Measurements from ENCODE around the gene CNDP2. TPM values are rescaled to one million over a fixed set of nuclear protein-coding genes. Genes with fewer than 3 reads are reported as not detected.

Gene CNDP2
- total RNA-seq, 1 donor: 38.4 TPM

DNA sequence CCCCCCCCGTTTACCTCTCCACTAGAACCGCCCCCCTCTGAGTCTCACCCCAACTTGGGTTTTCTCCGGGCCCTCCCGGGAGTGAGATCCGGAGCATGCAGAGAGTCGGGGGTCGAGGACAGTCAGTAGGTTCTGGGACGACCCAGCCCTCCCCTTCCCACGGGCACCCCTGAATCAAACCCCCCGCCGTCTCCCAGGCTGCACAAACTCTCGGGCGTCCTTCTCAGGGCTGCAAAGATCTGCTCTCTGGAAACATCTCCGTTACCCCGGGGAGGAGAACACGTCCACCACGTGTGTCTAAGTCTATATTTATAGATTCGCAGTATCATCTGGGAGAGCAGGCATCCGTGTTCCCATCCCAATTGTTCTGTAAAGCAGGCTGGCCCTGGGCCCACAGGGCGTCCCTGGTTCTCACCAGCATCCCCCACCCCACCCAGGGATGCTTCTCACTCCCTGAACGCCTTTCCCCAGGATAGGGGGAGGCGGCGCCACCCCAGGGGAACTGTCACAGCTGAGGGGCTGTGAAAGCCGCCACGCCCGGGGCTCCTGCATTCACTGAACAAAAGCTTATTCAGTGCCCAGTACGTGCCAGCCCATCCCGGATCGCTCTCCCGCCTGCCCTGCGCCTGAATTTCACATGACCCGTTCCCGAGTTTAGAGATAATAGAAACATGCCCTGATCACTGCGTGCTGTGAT, 38.3 kb upstream of the CNDP2 start:
- DNase-seq (ENCODE audit: low read depth): no peak

GRCh38 chr18:74459889-74460288, 36.3 kb upstream of the CNDP2 start:
- TF ChIP-seq, protein P1, sequence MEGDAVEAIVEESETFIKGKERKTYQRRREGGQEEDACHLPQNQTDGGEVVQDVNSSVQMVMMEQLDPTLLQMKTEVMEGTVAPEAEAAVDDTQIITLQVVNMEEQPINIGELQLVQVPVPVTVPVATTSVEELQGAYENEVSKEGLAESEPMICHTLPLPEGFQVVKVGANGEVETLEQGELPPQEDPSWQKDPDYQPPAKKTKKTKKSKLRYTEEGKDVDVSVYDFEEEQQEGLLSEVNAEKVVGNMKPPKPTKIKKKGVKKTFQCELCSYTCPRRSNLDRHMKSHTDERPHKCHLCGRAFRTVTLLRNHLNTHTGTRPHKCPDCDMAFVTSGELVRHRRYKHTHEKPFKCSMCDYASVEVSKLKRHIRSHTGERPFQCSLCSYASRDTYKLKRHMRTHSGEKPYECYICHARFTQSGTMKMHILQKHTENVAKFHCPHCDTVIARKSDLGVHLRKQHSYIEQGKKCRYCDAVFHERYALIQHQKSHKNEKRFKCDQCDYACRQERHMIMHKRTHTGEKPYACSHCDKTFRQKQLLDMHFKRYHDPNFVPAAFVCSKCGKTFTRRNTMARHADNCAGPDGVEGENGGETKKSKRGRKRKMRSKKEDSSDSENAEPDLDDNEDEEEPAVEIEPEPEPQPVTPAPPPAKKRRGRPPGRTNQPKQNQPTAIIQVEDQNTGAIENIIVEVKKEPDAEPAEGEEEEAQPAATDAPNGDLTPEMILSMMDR (IDR thresholded peaks at IDR 0.05; ENCODE audit: insufficient read depth, low read depth, low read length): peak; percentile 29
- DNase-seq (ENCODE audit: low read depth): no peak
- no peak overlapping the region for H3K4me3 ChIP-seq (ENCODE audit: low read depth, low read length)

More for the DNA sequence above, 38.3 kb upstream of the CNDP2 start:
- H3K4me3 ChIP-seq (ENCODE audit: low read depth, low read length): no peak overlapping the region
- TF ChIP-seq, protein P1 (IDR thresholded peaks at IDR 0.05; ENCODE audit: insufficient read depth, low read depth, low read length): no peak

GRCh38 chr18:74460825-74461224, 35.3 kb upstream of the CNDP2 start:
- no peak overlapping the region for H3K4me3 ChIP-seq (ENCODE audit: low read depth, low read length)
- TF ChIP-seq, protein P1 (IDR thresholded peaks at IDR 0.05; ENCODE audit: insufficient read depth, low read depth, low read length): no peak
- no peak for DNase-seq (ENCODE audit: low read depth)

- no peak for DNase-seq (ENCODE audit: low read depth)
- H3K4me3 ChIP-seq (ENCODE audit: low read depth, low read length): no peak overlapping the region
- TF ChIP-seq, protein P1 (IDR thresholded peaks at IDR 0.05; ENCODE audit: insufficient read depth, low read depth, low read length): no peak
Measured at GRCh38 chr18:74463254-74463653, 32.9 kb upstream of the CNDP2 start.

DNA sequence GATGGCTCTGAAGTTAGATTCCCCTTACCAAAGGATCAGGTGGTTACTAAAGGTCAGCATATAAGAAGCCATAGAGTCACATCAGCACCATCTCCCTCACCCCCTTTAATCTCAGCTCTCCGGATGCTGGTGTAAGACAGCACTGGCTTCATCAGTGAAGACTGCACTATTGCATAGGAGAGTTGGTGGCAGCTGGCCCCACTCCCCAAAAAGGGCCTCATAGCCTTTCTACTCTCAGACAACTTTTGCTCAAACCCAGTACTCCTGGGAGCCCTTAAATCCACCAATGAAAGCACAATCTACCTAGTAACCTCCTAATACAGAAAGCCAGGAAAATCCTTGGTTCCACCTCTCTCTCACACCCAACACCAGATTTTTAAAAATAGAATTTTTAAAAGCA, 32.2 kb upstream of the CNDP2 start:
- H3K4me3 ChIP-seq (ENCODE audit: low read depth, low read length): no peak overlapping the region
- DNase-seq (ENCODE audit: low read depth): no peak
- TF ChIP-seq, protein P1 (IDR thresholded peaks at IDR 0.05; ENCODE audit: insufficient read depth, low read depth, low read length): no peak

GRCh38 chr18:74465775-74466174, 30.4 kb upstream of the CNDP2 start:
- no peak for DNase-seq (ENCODE audit: low read depth)
- TF ChIP-seq, protein P1 (IDR thresholded peaks at IDR 0.05; ENCODE audit: insufficient read depth, low read depth, low read length): no peak
- H3K4me3 ChIP-seq (ENCODE audit: low read depth, low read length): no peak overlapping the region
